GM12872 (cell line): Measurements from ENCODE around the gene TCF25.

ENCODE experiments used
- CTCF ChIP-seq: IDR thresholded peaks from 3 replicates; pipeline ENCODE4 v1.5.1; 2011; ENCODE audit warnings: low read depth, mild to moderate bottlenecking, low read length, moderate library complexity; ENCODE audit not compliant: insufficient read depth

Gene TCF25

GRCh38 chr16:89915303-89916232 is 42.2 kb downstream of the TCF25 start:
- no peak for TF ChIP-seq CTCF

GRCh38 chr16:89917773-89918452 is 44.5 kb downstream of the TCF25 start:
- no peak for TF ChIP-seq CTCF

GRCh38 chr16:89918453-89919347 is 45.3 kb downstream of the TCF25 start, which contains the start of gene MC1R:
MC1R (plus strand) TSS chr16:89918862; CDS start chr16:89919259, 397 bp downstream.
- TF ChIP-seq CTCF = peak; percentile 61

- TF ChIP-seq CTCF = no peak
These were observed 46.4 kb downstream of the TCF25 start for GRCh38 chr16:89919535-89920406.

GRCh38 chr16:89920723-89921122 is 47.3 kb downstream of the TCF25 start:
- TF ChIP-seq CTCF = no peak

- TF ChIP-seq CTCF = no peak
These were observed 47.8 kb downstream of the TCF25 start for GRCh38 chr16:89921131-89921701.
